GM18951 (cell line): ENCODE results near the gene SLC4A5.

Source experiments
- POLR2A ChIP-seq: IDR thresholded peaks from 4 replicates; pipeline ENCODE4 v1.6.1; 2011; ENCODE audit warnings: mild to moderate bottlenecking; ENCODE audit not compliant: insufficient read length, insufficient read depth; ENCODE audit errors: extremely low read depth
- in situ Hi-C: fragments of 300-500 bp; cut with MboI; formaldehyde crosslinking; loops from one replicate; pipeline ENCODE4 v1.12.0; 2022; ENCODE audit warnings: low sequenced_read_pairs, mixed read lengths, inconsistent platforms; ENCODE audit not compliant: unreplicated experiment

Gene SLC4A5

DNA sequence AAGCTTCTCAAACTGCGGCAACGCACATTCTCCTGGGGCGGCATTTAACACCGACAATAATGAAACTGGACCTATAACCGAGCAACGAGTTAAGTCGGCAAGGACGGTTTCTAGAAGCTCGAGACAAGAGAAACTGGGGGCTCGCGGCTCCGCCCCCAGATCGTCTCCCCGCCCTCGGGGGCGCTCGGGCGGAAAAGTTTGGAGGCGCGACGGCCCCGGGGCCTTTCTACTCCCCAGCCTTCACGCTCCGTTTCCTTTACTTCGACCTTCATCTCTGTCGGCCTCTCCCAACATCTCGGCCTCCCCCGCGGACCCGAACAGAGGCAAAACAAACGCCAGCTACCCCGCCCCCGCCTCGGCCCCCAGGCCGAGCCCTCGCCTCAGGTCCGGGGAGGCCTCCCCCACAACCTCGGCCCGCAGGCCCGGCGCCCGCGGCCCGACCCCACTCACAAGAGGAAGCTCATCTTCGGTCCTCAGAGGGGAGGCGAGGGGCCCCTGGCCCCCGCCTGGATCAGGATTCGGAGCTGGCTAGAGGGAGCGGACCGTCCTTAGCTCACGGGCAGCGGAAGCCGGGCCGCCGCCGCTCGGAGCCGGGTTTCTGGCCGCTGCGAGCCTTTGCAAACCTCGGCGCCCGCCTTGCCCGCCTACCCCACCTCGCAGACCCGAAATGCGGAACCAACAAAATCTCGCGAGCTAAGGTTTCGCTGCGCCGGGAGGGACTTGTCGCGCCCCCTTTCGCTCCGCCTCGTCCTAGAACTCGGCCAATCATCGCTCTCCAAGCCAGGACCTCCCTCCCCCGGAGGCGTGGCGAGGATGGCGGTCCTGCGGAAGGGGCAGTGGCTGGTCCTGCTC lies 164.8 kb downstream of the SLC4A5 start, which contains the start of gene MOB1A:
Gene MOB1A, minus strand, starts transcription at position 669 of the 852 bp plus-strand sequence. Its CDS starts 205 bp downstream, at position 464.
- peak; percentile 95 for TF ChIP-seq POLR2A
- in situ Hi-C loops: no loop called here

DNA sequence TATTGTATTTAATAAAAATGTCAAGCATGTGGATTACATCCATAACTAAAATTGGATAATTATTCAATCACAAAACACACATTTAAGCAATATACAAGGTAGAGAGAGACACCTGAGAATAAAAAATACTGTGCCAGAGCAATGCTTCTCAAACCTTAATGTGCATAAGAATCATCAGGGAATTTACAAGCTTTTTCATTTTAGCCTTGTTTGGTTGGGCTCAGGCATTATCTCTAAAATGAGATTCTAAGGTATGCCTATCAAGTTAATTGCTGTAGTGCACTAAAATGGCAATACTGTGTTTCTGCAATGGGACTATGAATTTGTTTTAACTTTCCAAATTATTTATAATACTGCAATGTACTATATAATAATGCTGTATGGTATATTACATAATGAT lies 165.5 kb downstream of the SLC4A5 start:
- in situ Hi-C loops: no loop called here
- no peak for TF ChIP-seq POLR2A

DNA sequence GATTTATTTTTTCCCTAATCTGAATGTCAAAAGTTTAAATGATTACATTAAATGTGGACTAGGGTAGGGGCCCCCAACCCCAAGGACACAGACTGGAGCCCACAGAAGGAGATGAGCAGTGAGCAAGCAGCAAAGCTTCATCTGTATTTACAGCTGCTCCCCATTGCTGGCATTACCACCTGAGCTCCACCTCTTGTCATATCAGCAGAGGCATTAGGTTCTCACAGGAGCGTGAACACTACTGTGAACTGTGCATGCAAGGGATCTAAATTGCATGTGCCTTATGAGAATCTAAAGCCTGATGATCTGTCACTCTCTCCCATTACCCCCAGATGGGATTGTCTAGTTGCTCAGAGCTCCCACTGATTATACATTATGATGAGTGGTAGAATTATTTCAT lies 168.3 kb downstream of the SLC4A5 start:
- TF ChIP-seq POLR2A: no peak
- in situ Hi-C loops: no loop called here

DNA sequence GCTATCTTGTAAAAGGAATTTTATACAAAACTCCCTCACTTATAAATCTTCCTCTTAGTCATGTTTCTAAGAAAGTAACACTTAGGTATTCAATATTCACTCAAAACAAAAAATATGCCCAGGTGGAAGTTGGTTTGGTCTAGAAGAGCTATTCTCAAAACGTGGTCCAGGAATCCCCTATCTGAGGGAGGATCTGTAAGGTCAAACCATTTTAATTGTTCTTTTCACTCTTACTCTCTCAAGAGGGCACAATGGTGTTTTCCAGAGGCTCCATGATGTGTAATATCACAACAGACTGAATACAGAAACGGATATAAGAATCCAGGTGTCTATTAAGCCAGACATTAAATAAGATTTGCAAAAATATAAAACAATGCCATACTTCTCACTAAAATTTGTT lies 174.5 kb downstream of the SLC4A5 start:
- in situ Hi-C loops: no loop called here
- no peak for TF ChIP-seq POLR2A
